PC-3 (cell line): ENCODE data around the gene ATP2B3. TPM values are rescaled to one million over a fixed set of nuclear protein-coding genes. Genes with fewer than 3 reads are reported as not detected.

Experiments
- total RNA-seq: library from RNA; depleted of rRNA; stranded (reverse); fragments of >200 nt; gene quantifications from 2 replicates; pipeline ENCODE4 v1.2.3, GENCODE V29; 2014; rRNA removed

The ATP2B3 gene
- total RNA-seq, 1 experiment from 2014 or later: not detected

Other genes with a start within 250 kb of the ATP2B3 start
- not detected in 2 replicates for gene PNMA6F, start 195.9 kb upstream of the ATP2B3 start, total RNA-seq
- gene ZNF275, start 183.5 kb upstream of the ATP2B3 start, total RNA-seq: 7.1 and 7.8 TPM in 2 replicates
- not detected in 2 replicates for gene PNMA6E, start 116.3 kb upstream of the ATP2B3 start, total RNA-seq
- not detected in 2 replicates for gene ZFP92, start 106.2 kb upstream of the ATP2B3 start, total RNA-seq
- gene TREX2, start 71.6 kb upstream of the ATP2B3 start, total RNA-seq: 1.4 and 4.7 TPM in 2 replicates
- gene HAUS7, start 47.1 kb upstream of the ATP2B3 start, total RNA-seq: 34.1 and 46.0 TPM in 2 replicates
- not detected in 2 replicates for gene BGN, start 22.7 kb upstream of the ATP2B3 start, total RNA-seq
- 110 and 145 TPM in 2 replicates for gene CCNQ, start 81.5 kb downstream of the ATP2B3 start, total RNA-seq
- 10.7 and 13.0 TPM in 2 replicates for gene DUSP9, start 129.6 kb downstream of the ATP2B3 start, total RNA-seq
- 1.0 and 3.3 TPM in 2 replicates for gene PNCK, start 156.2 kb downstream of the ATP2B3 start, total RNA-seq
- gene SLC6A8, start 170.3 kb downstream of the ATP2B3 start, total RNA-seq: 45.3 and 52.5 TPM in 2 replicates
- 289 and 301 TPM in 2 replicates for gene BCAP31, start 206.7 kb downstream of the ATP2B3 start, total RNA-seq
- 44.4 and 48.6 TPM in 2 replicates for gene ABCD1, start 207.2 kb downstream of the ATP2B3 start, total RNA-seq
- gene PLXNB3, start 246.6 kb downstream of the ATP2B3 start, total RNA-seq: 27.3 and 43.5 TPM in 2 replicates